Stomach (tissue), 9 donors: Measurements from ENCODE around the gene DNAJC5G. TPM values are rescaled to one million over a fixed set of nuclear protein-coding genes. Genes with fewer than 3 reads are reported as not detected.
"Not testable (repeated sequence)": the region's sequence is repeated elsewhere in the genome, so short reads cannot be mapped to it uniquely, and the experiment has no call there.

Experiments
- DNase-seq, 2 donors: peaks; one replicate each; pipeline versions ENCODE4 v3.0.0 to v3.0.0-alpha.2; 2013 to 2019
- H3K27ac ChIP-seq, 5 donors: fragments of 200-600 bp in 4 of 5; sonication (generic) in 4 of 5; one replicate each; pipeline ENCODE4 v1.5.1; 2013 to 2019; ENCODE audit warnings: mild to moderate bottlenecking in 1 of 5, moderate library complexity in 1 of 5
- H3K27me3 ChIP-seq, 3 donors: fragments of 200-600 bp; sonication (generic); one replicate each; pipeline ENCODE4 v1.5.1; 2017 to 2019; ENCODE audit warnings: mixed run types in 1 of 3
- H3K36me3 ChIP-seq, 4 donors: fragments of 200-600 bp; sonication (generic); 1 replicate in 3 of 4; 2 replicates in 1 of 4; pipeline ENCODE4 v1.5.1; 2016 to 2019
- H3K4me1 ChIP-seq, 4 donors: fragments of 200-600 bp; sonication (generic); one replicate each; pipeline ENCODE4 v1.5.1; 2016 to 2019
- H3K4me3 ChIP-seq, 4 donors: fragments of 200-600 bp; sonication (generic) in 3 of 4; one replicate each; pipeline ENCODE4 v1.5.1; 2016 to 2019; ENCODE audit warnings: mild to moderate bottlenecking in 1 of 4
- H3K9me3 ChIP-seq, 4 donors: fragments of 200-600 bp; sonication (generic); one replicate each; pipeline ENCODE4 v1.5.1; 2016 to 2019
- CTCF ChIP-seq, 7 experiments: fragments of 450-650 bp in 4 of 7; fragments of 200-600 bp in 3 of 7; sonication (generic) in 3 of 7; IDR thresholded peaks; one replicate each; pipeline ENCODE4 v1.5.1; 2016 to 2019; ENCODE audit warnings: antibody characterized with exemption in 7 of 7, control low read depth in 2 of 7, mild to moderate bottlenecking in 1 of 7
- EP300 ChIP-seq: sonication (generic); formaldehyde crosslinking; IDR thresholded peaks from one replicate; pipeline ENCODE4 v1.6.1; 2017; ENCODE audit warnings: antibody characterized with exemption
- POLR2A ChIP-seq, 4 donors: fragments of 450-650 bp; IDR thresholded peaks; one replicate each; pipeline ENCODE4 v1.6.1; 2016; ENCODE audit warnings: antibody characterized with exemption in 4 of 4, control low read depth in 2 of 4, mild to moderate bottlenecking in 1 of 4, moderate library complexity in 1 of 4
- POLR2AphosphoS5 ChIP-seq, 3 donors: sonication (generic); formaldehyde crosslinking; IDR thresholded peaks; one replicate each; pipeline ENCODE4 v1.6.1; 2016; ENCODE audit warnings: antibody characterized with exemption in 3 of 3
- WGBS, 5 donors: extraction: QIAGEN DNeasy Blood & Tissue Kit in 3 of 5; methylation state at CpG; one replicate each; pipeline versions ENCODE4 v1.1.5 to v1.1.7; 2013 to 2018; 5-methylcytosine and 5-hydroxymethylcytosine counted together
- intact Hi-C: fragments of 100-400 bp; cut with DNase I; formaldehyde crosslinking; loops from one replicate; pipeline ENCODE4 v1.15.1; 2023; ENCODE audit warnings: low total_unique reads
- polyA plus RNA-seq, 3 donors: library from polyadenylated mRNA; stranded (reverse); fragments of 200-250 nt; gene quantifications; one replicate each; pipeline ENCODE4 v1.2.3, GENCODE V29; 2013
- total RNA-seq, 5 donors: library from RNA; depleted of rRNA; stranded (reverse); fragments of >200 nt; gene quantifications; one replicate each; pipeline versions ENCODE4 v1.1.0 to v1.2.3, GENCODE V29; 2014 to 2016
- donor health status: healthy with polysubstance abuse.
- donor health status: Bipolar disorder and iron deficiency.
- donor health status: healthy.

Gene DNAJC5G
- total and polyA plus RNA-seq, 8 donors = not detected

- 51 to 65% (median 63%) methylated on average over 4 of the region's 4 CpGs for WGBS, 5 donors
- H3K27me3 ChIP-seq = peaks cover 0 to 68% (median 0%) of the 10 kb centered on the region in 3 donors
- no peak overlapping the region for H3K27ac ChIP-seq
- H3K4me3 ChIP-seq = no peak overlapping the region
- H3K4me1 ChIP-seq = peaks cover 7 to 21% (median 10%) of the 10 kb centered on the region in 4 donors
- DNase-seq = no peak
- no peaks in the 10 kb centered on the region for H3K9me3 ChIP-seq
- intact Hi-C loops = no loop called here
- H3K36me3 ChIP-seq = no peaks in the 10 kb centered on the region
- TF ChIP-seq POLR2A (IDR thresholded peaks at IDR 0.05) (no peak), CTCF (IDR thresholded peaks at IDR 0.05) (no peak)
Measured at GRCh38 chr2:27296481-27296880, 21.2 kb downstream of the DNAJC5G start.

DNA sequence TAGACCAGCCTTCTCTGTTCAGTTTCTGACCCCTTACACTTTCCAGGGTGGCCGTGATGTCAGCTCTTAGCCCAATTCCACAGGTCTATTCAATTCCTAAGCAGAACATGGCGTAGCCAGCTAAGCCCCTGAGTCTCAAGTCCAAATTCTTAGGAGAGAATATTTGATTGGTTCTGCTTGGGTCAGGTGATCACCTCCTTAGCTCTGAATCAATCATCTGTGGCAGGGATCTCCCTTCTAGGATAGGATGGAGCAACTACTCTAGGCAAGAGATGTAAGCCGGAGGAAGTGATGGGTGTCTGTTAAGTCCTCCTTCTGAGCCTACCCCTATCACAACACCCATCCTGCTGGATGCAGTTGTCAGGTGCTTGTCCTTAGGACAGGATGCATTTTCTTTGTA, 22.0 kb downstream of the DNAJC5G start:
- Histone ChIP-seq H3K4me3 (no peak overlapping the region), H3K36me3 (no peaks in the 10 kb centered on the region), H3K9me3 (no peaks in the 10 kb centered on the region), H3K4me1 (peaks cover 7 to 21% (median 10%) of the 10 kb centered on the region in 4 donors), H3K27ac (no peak overlapping the region), H3K27me3 (peaks cover 0 to 60% (median 0%) of the 10 kb centered on the region in 3 donors)
- intact Hi-C loops = no loop called here
- 78 to 89% (median 84%) methylated on average over 3 of the region's 3 CpGs for WGBS, 5 donors
- DNase-seq = no peak
- TF ChIP-seq POLR2A (IDR thresholded peaks at IDR 0.05) = no peak
- TF ChIP-seq EP300 = no peak
- TF ChIP-seq CTCF (IDR thresholded peaks at IDR 0.05) = no peak
- no peak for TF ChIP-seq POLR2AphosphoS5 (IDR thresholded peaks at IDR 0.05)

DNA sequence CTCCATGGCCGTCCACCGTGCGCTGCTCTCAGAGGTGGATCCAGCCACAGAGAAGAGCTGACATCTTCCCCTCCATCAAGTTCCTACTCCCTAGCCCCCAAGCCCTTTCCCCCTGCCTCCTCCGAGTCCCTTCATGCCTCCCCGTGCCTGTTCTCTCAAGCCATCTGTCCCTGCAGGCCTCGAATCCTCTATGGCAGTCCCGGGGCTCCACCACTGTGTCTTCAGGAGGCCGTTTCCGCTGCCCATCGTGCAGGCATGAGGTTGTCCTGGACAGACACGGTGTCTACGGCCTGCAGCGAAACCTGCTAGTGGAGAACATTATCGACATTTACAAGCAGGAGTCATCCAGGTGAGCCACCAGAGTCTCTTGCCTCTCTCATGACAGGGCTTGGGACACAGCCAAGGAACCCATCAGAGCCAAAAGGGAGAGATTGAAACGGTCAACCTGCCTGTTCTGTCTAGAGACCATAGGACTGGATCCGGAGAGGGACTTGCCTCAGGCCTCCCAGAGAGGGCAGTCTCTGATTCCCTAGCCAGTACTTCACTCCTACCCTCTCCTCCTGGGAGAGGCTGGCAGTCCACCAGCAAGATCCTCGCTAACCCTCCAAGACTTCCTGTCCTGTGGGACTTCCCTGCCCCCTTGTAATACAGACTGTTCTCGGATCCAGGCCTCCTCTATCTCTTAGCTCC, 23.3 kb downstream of the DNAJC5G start:
- Histone ChIP-seq H3K9me3 (no peaks in the 10 kb centered on the region), H3K4me1 (peaks cover 4 to 15% (median 9%) of the 10 kb centered on the region in 4 donors), H3K4me3 (no peak overlapping the region), H3K36me3 (no peaks in the 10 kb centered on the region), H3K27me3 (peaks cover 0 to 56% (median 0%) of the 10 kb centered on the region in 3 donors), H3K27ac (no peak overlapping the region)
- DNase-seq = no peak
- intact Hi-C loops = no loop called here
- TF ChIP-seq POLR2A (IDR thresholded peaks at IDR 0.05) = no peak
- TF ChIP-seq CTCF (IDR thresholded peaks at IDR 0.05) = no peak
- TF ChIP-seq EP300 = no peak
- no peak for TF ChIP-seq POLR2AphosphoS5 (IDR thresholded peaks at IDR 0.05)
- 75 to 83% (median 80%) methylated on average over 18 of the region's 18 CpGs for WGBS, 5 donors

- H3K27me3 ChIP-seq = peaks cover 0 to 58% (median 4%) of the 10 kb centered on the region in 3 donors
- DNase-seq, H3K27ac ChIP-seq, intact Hi-C loops, H3K4me3 ChIP-seq, H3K36me3 ChIP-seq, H3K9me3 ChIP-seq, H3K4me1 ChIP-seq: not testable (repeated sequence)
- WGBS, 5 donors = 73 to 87% (median 85%) methylated on average over 4 of the region's 4 CpGs
Measured at GRCh38 chr2:27300606-27301005, 25.4 kb downstream of the DNAJC5G start.
